Myocyte (in vitro differentiated cells): Measurements from ENCODE around the gene C2orf68. TPM values are rescaled to one million over a fixed set of nuclear protein-coding genes. Genes with fewer than 3 reads are reported as not detected.
A peak's percentile ranks its signal among the peaks of the same experiment; 100 is the strongest.
"Not testable (repeated sequence)": the region's sequence is repeated elsewhere in the genome, so short reads cannot be mapped to it uniquely, and the experiment has no call there.

Experiments used
- DNase-seq: peaks from one replicate; pipeline ENCODE4 v3.0.0-alpha.2; 2012; ENCODE audit warnings: low read depth
- total RNA-seq: library from RNA; depleted of rRNA; stranded (reverse); fragments of >200 nt; gene quantifications from 2 replicates; pipeline ENCODE4 v1.2.3, GENCODE V29; 2014

C2orf68 gene
- total RNA-seq, 1 donor from 2014 or later: 28.5 TPM

DNA sequence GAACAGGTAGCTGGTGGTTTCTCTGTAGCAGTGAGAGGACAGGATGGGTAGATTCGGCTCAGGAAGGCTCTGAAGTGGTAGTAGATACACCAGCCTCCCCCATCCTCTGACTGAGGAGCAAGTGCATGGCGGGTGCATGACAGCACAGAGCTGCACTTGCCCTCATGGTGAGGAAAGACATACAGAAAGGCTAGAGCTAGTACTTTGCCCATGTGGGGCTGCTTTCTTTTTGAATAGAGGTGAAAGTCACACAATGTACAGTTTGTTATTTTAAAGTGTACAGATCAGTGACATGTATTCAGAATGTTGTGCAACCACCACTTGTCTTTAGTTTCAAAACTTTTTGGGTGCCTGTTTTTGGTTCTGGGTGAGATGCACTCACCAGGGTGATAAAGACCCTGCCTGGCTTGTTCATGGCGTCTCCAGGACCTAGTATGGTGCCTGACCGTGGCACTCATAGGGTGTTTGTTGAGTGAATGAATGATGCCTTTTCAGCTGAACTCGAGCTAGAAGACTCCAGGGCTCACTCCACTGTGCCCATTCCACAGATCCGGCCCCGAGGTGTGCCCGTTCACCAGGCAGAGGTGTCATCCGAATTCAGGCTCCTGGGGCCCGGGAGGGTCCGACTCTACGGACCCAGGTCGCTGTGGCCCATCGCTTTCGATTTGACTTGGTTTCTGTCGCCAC is 28.1 kb downstream of the C2orf68 start:
- DNase-seq: peak; percentile 12

DNA sequence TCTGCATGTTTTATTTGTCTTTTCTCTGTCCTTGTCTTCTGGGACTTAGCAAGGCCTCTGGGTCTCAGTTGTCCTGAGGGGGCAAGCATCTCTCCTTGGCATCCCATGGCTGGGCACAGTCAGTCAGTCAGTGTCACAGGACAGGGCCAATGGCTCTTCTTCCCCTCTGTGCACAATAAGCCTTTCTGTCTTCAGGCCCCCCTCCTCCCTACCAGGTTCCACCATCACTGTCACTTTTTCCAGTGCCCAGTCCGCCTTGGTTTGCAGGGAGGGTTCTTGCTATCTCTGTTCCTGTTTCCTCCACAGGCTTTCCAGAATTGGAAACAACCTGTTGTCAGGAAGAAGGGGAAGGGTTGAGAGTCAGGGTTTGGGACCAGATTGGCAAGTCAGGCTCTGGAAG is 29.4 kb downstream of the C2orf68 start:
- DNase-seq: peak; percentile 15

- no peak for DNase-seq
Measured at GRCh38 chr2:85580206-85580605, 31.7 kb downstream of the C2orf68 start.

DNA sequence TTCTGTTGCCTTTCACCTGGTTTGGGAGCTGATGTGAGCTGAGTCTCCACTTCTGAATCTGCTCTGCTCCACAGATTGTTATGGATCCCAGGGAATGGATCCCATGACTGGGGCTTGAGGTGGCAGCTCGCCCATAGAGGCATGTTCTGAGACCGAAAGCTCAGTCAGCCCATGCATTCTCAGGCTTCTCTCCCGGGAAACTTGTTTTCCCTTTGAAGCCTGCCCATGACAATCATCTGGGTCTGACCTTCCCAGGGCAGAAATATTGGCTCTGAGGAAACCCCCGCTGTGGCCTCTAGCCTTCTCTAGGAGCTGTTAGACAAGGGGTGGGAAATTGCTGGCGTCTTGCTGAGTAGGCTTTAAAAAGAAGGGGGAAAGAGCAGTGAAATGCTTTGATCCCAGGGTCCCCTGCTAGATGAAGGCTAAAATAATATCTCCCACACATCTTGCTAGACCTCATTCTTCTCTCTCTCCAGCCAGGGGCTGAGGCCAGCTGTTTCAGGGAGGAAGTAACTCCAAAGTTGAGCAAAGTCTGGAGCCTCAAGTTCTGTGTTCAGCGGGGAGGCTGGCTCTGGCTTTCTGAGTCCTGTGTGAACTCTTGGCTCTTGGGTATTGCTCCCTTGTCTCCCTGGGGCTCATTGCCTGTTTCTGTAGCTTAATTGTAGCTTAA is 32.5 kb downstream of the C2orf68 start:
- peak; percentile 57 for DNase-seq

- peak; percentile 93 for DNase-seq
Measured at GRCh38 chr2:85578243-85579180, 33.4 kb downstream of the C2orf68 start.

DNA sequence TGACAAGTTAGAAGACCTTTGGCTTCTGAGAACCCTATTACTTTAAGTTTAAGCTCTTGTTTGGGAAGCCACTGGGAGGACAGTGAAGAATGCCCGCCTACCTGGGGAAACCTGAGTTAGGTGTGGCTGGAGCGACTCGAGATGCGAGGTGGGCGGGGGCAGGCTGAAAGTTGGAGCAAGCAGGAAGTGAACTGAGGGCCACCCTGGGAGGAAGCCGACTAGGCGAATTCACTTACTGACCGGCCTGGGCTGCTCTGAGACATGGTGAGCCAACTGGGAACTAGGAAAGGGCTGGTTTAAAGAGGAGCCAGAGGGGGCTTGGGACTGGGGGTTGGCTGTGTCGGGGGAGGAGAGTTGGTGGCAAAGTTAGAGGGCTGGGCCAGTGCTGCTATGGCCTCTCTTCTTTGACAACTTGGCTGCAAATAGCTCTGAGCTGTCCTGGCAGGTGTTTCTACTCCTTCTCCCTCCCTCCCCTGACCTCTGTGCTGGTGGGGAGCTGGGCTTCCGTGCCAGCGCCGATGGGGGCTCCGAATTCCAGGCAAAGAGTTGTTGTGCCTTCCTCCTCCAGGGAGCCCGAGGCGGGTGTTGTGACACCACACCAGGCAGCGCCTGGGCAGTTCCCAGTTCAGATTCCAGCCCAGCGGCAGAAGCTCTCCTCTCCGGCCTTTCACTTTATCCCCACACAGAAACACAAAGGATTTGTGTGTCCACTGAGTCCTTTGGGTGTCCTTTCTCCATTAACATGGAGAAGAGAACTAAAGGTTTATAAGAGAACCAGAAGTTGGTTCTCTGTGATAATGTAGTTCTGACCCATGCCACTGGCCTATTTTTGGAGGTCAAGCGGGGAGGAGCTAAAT is 34.3 kb downstream of the C2orf68 start, which contains the start of gene VAMP8:
Gene VAMP8 (plus strand): TSS at position 201 of the 857 bp plus-strand sequence. CDS start 61 bp downstream, at position 262.
- DNase-seq: peak; percentile 95

DNA sequence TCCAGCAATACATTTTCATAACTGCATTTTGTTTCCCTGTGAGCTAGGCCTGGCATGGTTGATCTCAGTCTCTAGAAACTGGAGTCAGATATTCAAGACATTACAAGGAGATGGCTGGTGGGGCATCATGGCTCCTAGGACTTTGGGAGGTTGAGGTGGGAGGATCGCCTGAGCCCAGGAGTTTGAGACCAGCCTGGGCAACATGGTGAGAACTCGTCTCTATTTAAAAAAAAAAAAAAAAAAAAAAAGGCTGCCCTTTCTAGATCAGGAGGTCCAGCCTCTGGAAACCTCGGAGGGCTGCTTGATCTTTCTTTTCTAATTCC is 34.8 kb downstream of the C2orf68 start:
- no peak for DNase-seq

- no peak for DNase-seq
Measured at GRCh38 chr2:85575739-85576138, 36.1 kb downstream of the C2orf68 start.

DNA sequence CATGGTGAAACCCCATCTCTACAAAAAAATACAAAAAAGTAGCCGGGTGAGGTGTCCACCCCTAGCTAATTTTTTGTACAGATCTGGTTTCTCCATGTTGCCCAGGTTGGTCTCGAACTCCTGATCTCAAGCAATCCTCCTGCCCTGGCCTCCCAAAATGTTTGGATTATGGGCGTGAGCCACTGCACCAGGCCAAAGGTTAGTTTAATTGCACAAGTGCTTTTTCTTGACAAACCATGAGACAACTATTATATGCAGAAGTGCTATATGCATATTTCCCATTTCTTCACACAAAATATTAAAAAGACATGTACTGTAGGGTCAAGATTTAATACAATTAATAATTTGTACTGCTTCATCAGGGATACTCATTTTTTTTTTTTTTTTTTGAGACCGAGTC is 45.6 kb downstream of the C2orf68 start:
- no peak for DNase-seq

GRCh38 chr2:85564144-85564563 is 47.7 kb downstream of the C2orf68 start:
- no peak for DNase-seq

- peak; percentile 96 for DNase-seq
Measured at GRCh38 chr2:85561280-85562212, 50.3 kb downstream of the C2orf68 start, which contains the start of gene GGCX. GGCX (minus strand) TSS chr2:85561493; CDS start chr2:85561428, 65 bp downstream.

DNA sequence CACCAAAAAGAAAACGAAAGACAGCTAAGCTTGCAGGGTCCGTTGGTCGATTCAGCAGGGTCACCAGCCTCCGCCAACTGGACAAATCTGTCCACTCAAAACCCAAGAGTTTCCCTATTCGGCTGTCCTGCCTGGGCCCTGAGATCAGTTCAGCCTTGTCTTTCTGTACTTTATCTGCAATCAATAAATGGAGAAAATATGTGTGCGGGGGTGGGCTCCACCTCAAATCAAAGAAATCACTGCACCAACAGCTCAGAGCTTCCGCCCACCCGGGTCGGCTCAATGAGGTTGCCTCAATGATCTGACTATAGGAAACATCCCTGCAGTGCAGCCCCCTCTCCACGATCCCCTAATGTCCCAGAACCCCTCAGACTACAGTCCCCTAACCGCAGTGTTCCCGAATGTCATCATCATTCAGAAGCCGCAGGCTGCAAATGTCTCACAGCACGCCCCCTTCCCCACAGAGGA is 51.0 kb downstream of the C2orf68 start:
- DNase-seq: no peak

DNA sequence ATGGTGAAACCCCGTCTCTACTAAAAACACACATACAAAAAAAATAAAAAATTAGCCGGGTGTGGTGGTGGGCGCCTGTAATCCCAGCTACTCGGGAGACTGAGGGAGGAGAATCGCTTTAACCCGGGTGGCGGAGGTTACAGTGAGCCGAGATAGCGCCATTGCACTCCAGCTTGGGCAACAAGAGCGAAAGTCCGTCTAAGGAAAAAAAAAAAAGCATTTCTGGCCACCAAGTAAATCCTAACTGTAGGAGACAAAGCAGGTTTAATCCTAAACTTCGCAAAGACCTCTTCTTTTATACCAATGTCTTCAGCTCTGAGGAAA is 51.5 kb downstream of the C2orf68 start:
- DNase-seq: not testable (repeated sequence)

- DNase-seq: no peak
Measured at GRCh38 chr2:85558160-85558559, 53.7 kb downstream of the C2orf68 start.

DNA sequence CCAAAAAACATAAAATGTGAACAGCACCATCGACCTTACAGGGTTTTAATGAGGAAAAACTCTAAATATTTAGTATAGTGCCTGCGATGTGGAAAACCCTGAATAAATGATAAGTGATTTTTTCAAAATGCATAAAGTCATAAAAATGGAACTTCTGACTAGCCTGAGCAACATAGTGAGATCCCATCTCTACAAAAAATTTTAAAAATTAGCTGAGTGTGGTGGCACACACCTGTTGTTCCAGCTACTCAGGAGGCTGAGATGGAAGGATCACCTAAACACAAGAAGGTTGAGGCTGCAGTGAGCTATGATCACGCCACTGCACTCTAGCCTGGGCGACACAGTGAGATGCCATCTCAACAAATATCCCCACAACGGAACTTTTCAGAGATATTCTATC is 54.7 kb downstream of the C2orf68 start:
- DNase-seq: no peak
